ENCODE results near the gene ARV1. TPM values are rescaled to one million over a fixed set of nuclear protein-coding genes. Genes with fewer than 3 reads are reported as not detected.

The ARV1 gene
- total RNA-seq, 4 donors from 2014 or later: 16.6 to 23.4 (median 21.9) TPM

- DNase-seq (ENCODE audit: low spot score in 2 of 2): peak in 1 of 2 donors; percentile 57
- no peak overlapping the region for H3K4me3 ChIP-seq (ENCODE audit: low read depth, poor library complexity, severe bottlenecking)
- TF ChIP-seq CTCF (IDR thresholded peaks at IDR 0.05) (no peak), POLR2A (IDR thresholded peaks at IDR 0.05) (no peak)
- intact Hi-C loops (cut with DNase I; ENCODE audit: low total_unique reads): no loop called here
- WGBS, 2 donors: 53 to 68% methylated on average over 5 of the region's 5 CpGs
Measured at GRCh38 chr1:231036416-231036815, 57.5 kb downstream of the ARV1 start.

- TF ChIP-seq CTCF (IDR thresholded peaks at IDR 0.05) (no peak), POLR2A (IDR thresholded peaks at IDR 0.05) (no peak)
- no peak overlapping the region for H3K4me3 ChIP-seq (ENCODE audit: low read depth, poor library complexity, severe bottlenecking)
- 68 to 71% methylated on average over 13 of the region's 13 CpGs for WGBS, 2 donors
- DNase-seq (ENCODE audit: low spot score in 2 of 2): peak in 1 of 2 donors; percentile 25
- intact Hi-C loops (cut with DNase I; ENCODE audit: low total_unique reads): no loop called here
Measured at GRCh38 chr1:231037585-231038517, 59.0 kb downstream of the ARV1 start.

GRCh38 chr1:231039161-231040018, 60.5 kb downstream of the ARV1 start:
- peak in 1 of 2 donors; percentile 87 for DNase-seq (ENCODE audit: low spot score in 2 of 2)
- TF ChIP-seq CTCF (IDR thresholded peaks at IDR 0.05): no peak
- TF ChIP-seq POLR2A (IDR thresholded peaks at IDR 0.05): no peak
- 0 to 1% methylated on average over 31 to 70 of the region's 91 CpGs for WGBS, 2 donors
- intact Hi-C loops (cut with DNase I; ENCODE audit: low total_unique reads): no loop called here
- peak overlapping the region; percentile 73 for H3K4me3 ChIP-seq (ENCODE audit: low read depth, poor library complexity, severe bottlenecking)

GRCh38 chr1:231040019-231040799, 61.3 kb downstream of the ARV1 start, which contains the start of gene FAM89A:
TSS of gene FAM89A (minus strand) at chr1:231040254. CDS start at chr1:231040211, 43 bp downstream.
- no peak for TF ChIP-seq POLR2A (IDR thresholded peaks at IDR 0.05)
- TF ChIP-seq CTCF (IDR thresholded peaks at IDR 0.05): no peak
- peak in 1 of 2 donors; percentile 91 for DNase-seq (ENCODE audit: low spot score in 2 of 2)
- H3K4me3 ChIP-seq (ENCODE audit: low read depth, poor library complexity, severe bottlenecking): peak within 1 kb of the TSS; percentile 73
- WGBS, 2 donors: 1 to 3% methylated on average over 22 to 56 of the region's 82 CpGs
- intact Hi-C loops (cut with DNase I; ENCODE audit: low total_unique reads): no loop called here
